Measurements from ENCODE around the gene DCUN1D5.

The DCUN1D5 gene

GRCh38 chr11:103091801-103092524 lies at the start of gene DCUN1D5:
Gene DCUN1D5, minus strand, starts transcription at chr11:103092160. Its CDS starts 288 bp downstream, at chr11:103091872.
- DNase-seq = peak; percentile 98

GRCh38 chr11:103125462-103125861 lies 33.5 kb upstream of the DCUN1D5 start:
- no peak for DNase-seq

GRCh38 chr11:103114836-103115235 lies 22.9 kb upstream of the DCUN1D5 start:
- no peak for DNase-seq

GRCh38 chr11:103112364-103112763 lies 20.4 kb upstream of the DCUN1D5 start:
- DNase-seq = no peak

GRCh38 chr11:103111400-103111799 lies 19.4 kb upstream of the DCUN1D5 start:
- DNase-seq = no peak

GRCh38 chr11:103110391-103110790 lies 18.4 kb upstream of the DCUN1D5 start:
- DNase-seq = no peak

- peak; percentile 21 for DNase-seq
Observed at GRCh38 chr11:103109818-103110388, 17.9 kb upstream of the DCUN1D5 start.

GRCh38 chr11:103108933-103109817 lies 17.2 kb upstream of the DCUN1D5 start, which contains the start of gene DYNC2H1:
Gene DYNC2H1, plus strand, starts transcription at chr11:103109426. Its CDS starts 149 bp downstream, at chr11:103109575.
- DNase-seq = peak; percentile 94

GRCh38 chr11:103097279-103097678 lies 5.3 kb upstream of the DCUN1D5 start:
- no peak for DNase-seq

GRCh38 chr11:103091064-103091800 lies 728 bp downstream of the DCUN1D5 start:
- DNase-seq = peak; percentile 54

GRCh38 chr11:103086461-103086860 lies 5.5 kb downstream of the DCUN1D5 start:
- DNase-seq = no peak

- no peak for DNase-seq
Observed at GRCh38 chr11:103085758-103086365, 6.1 kb downstream of the DCUN1D5 start.

- DNase-seq = no peak
Observed at GRCh38 chr11:103079833-103080232, 12.1 kb downstream of the DCUN1D5 start.

GRCh38 chr11:103078710-103079109 lies 13.2 kb downstream of the DCUN1D5 start:
- DNase-seq = no peak

GRCh38 chr11:103077554-103077953 lies 14.4 kb downstream of the DCUN1D5 start:
- no peak for DNase-seq

GRCh38 chr11:103076361-103076760 lies 15.6 kb downstream of the DCUN1D5 start:
- no peak for DNase-seq

GRCh38 chr11:103071008-103071407 lies 21.0 kb downstream of the DCUN1D5 start:
- no peak for DNase-seq

GRCh38 chr11:103070142-103070541 lies 21.8 kb downstream of the DCUN1D5 start:
- DNase-seq = no peak

GRCh38 chr11:103069367-103069766 lies 22.6 kb downstream of the DCUN1D5 start:
- no peak for DNase-seq

GRCh38 chr11:103067118-103067517 lies 24.8 kb downstream of the DCUN1D5 start:
- no peak for DNase-seq

- DNase-seq = no peak
Observed at GRCh38 chr11:103061656-103062055, 30.3 kb downstream of the DCUN1D5 start.

GRCh38 chr11:103055221-103055890 lies 36.6 kb downstream of the DCUN1D5 start:
- no peak for DNase-seq
